ENCODE measurements around the gene TMEM132A.
"Not testable (repeated sequence)": the region's sequence is repeated elsewhere in the genome, so short reads cannot be mapped to it uniquely, and the experiment has no call there.

Gene TMEM132A

DNA sequence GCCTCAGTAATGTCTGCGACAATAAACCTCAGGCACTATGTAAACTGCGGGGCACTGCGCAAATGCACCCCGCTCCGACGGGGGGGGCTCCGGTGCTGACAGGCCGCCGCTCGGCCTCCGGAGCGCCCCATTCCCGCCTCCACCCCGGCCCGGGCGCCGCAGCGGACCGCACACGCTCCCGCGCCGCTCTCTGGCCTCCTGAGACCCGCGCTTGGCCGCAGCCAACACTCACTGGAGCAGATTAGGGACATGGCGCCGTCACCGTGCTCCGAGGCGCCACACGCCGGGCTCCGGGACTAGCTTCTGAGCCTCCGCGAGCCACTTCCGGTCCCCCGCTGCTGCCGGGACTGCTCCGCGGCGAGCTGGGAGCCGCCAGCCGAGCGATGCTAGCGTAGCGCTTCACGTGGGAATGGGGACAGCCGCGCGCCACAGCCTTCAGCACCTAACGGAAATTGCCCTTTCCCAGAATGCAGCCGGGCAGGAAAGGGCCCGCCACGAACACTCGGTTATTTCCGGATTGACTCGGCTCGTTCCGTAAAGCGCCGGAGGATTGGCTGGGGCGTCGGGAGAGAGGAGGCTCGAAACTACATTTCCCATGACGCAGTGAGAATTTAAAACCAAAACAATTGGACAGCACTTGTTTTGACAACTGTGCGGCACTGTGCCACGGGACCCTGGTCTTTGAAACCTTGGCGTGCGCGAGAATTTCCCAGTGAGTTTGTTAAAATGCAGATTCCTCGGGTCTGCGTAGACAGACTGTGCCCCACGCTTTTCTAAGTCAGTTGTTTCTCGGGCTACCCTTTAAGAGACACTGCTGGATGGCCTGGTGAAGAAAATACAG, 17.9 kb upstream of the TMEM132A start, which contains the start of gene PRPF19:
PRPF19 (minus strand) TSS at position 454 of the 841 bp plus-strand sequence; CDS start at position 251, 203 bp downstream.
- peak; percentile 97 for DNase-seq

DNA sequence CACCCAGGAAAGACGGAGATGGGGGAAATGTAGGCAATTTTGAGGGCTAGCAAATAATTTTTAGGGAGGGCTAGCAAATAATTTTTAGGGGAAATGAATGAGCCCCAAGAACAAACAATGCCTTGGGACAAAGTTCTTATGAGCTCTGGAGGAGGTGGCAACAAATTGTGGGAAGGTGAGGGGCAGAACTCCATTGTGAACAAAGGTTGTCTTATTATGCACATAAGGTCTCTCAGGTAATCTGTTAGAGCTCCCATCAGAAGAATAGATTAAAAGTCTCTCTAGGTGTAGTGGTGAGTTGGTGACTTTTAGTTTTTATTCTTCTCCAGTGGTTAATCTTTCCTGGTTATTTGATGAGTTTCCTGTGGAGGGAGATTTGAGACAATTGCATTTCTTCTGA, 15.5 kb upstream of the TMEM132A start:
- no peak for DNase-seq

DNA sequence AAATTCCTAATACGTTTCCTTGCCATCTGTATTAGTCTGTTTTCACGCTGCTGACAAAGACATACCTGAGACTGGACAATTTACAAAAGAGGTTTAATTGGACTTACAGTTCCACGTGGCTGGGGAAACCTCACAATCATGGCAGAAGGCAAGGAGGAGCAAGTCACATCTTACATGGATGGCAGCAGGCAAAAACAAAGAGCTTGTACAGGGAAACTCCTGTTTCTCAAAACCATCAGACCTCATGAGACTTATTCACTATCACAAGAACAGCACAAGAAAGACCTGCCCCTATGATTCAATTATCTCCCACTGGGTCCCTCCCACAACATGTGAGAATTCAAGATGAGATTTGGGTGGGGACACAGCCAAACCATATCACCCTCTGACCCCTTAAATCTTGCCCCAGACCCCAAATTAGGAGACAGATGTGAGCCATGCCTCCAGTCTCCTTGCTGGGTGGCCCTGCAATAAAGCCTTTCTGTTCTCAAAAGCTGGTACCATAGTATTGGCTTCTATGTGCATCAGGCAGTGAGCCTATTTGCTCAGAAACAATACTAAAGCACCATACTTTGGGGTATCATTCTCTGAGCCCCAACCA, 14.5 kb upstream of the TMEM132A start:
- DNase-seq: not testable (repeated sequence)

DNA sequence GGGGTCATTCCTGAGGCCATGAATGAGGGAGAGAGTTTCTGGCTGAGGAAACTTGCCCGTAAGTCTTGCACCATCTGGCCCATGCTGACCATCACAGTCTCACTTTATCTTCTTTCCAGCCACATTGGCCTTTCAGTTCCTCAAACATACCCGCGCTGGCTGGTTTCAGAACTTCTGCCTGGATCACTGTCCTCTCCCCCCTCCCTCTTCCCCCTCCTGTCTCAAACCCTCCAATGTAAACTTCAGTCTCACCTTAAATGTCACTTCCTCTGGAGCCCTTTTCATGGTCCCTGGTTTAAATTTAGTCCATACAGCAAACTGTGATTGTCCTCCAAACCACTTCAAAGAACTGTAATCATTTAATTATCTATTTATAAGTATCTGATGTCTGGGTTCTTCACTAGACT, 14.0 kb upstream of the TMEM132A start:
- DNase-seq: no peak

DNA sequence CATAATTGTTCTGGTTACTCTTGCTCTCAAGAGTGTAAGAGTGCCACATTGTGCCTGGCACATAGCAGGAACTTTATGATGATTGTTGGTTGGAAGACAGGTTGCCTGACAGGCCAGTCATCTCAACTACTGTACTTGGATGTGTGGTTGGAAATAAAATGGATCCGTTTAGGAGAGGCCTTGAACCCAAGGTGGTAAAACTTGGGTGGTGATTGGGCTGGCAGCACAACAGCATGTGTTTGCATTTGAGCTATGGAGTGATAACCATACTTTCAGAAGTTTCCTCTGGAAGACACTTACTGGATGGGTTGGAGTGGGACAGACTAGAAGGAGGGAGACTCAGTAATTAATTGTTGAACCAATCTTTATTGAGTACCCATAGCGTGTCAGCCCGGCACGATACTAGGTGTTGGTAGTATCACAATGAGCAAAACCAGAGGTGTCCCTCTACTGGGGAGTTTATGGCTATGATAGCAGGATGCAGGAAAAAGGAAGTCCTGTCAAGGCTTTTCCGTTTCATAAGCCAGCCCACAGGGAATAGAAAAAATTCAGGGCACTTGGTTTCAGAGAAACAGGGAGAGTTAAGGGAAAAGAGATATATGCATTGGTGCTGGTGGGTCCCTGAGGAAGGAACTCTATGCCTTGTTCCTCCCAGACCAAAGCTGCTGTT, 13.4 kb upstream of the TMEM132A start:
- DNase-seq: no peak

DNA sequence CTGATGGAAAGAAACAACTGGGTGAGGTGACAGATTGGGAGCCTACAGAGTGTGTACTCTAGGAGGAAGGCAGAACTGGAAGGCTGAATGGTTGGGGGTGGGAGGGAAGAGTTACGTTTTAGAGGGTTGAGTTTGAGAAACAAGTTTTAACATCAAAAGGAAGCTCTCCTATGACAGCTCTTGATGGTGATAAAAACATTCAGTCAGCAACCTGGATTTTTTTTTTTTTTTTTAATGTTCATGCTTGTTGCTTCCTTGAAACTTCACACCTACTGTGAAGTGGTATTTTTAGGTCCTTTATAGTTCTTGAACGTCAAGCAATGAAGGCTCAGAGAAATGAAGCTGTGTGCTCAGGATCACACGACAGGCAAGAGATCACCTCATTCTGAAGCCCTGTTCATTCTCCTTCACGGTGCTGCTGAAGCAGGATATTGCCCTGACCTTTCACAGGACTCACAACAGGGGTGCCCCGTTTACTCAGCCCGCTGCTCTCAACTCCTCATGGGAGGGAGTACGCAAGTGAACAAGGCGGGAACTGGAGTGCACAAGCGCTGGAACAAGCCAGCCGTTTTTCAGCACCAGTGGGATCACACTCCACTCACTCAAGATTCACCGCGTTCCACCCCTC, 11.9 kb upstream of the TMEM132A start:
- DNase-seq: no peak

DNA sequence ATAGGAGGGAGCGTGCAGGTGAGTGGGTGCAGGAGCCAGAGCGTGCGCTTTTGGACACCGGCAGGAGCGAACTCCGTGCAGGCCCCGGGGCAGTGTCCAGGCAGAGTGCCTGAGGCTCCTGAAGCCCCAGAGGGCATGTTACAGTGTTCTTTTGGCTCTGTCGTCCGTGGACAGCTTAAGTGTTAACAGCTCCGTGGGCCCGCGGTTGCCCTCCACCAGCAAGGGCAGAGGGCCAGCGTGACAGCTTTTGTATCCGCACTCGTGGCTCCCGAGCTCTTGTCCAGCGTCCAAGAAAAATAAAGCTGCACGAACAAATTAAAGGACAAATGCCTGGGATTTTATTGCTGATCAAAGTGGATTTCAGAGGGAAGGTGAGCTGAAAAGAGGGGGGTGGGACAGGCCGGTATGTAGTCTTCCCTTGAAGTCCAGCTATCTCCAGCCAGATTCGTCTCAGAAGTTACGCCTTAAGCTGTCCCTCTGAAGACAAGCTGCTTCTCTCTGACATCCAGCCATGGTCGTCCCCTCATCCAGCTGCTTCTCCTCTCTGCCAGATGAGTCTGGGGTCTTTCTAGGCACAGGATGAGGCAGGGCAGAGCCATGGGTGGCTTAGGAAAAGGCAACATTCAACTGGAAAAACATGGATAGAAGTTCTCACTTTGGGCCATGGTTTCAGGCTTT, 11.3 kb upstream of the TMEM132A start:
- DNase-seq: no peak

DNA sequence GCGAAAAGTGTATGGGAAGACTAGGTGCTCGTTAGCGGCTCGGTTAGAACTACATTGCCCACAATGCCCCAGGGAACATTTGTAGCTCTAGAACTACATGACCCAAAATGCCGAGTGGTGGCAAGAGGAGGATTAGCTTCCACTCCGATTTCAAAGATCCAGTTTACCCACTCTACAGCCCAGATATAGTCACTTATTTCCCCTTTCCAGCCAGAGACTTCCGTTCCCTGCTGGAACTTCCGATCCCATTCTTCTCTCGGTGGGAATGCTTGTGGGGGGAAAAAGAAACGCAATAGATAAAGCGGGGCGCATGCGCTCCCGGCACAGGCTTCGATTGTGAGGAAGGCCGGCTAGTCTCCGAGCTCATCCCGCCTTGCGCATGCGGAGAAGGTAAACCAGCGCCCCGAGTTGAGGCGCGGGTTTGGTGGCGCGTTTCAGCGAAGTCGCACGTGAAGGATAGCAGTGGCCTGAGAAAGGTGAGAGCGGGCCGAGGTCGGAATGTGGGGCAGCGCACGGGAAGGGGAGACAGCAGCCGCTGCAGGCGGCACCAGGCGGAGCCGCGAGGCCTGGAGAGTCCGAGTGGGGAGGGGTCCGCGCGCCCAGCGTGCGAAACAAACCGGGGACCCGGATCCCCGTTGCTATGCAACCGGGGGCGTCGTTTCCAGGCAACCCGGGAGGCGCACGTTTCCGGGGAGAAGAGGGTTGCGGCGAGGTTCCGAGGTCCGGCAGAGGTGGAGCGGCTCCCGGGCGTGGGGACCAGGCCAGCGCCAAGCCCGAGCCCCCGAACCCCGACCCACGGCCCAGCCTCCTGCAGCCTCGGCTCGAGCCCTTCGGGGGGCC, 10.2 kb upstream of the TMEM132A start, which contains the start of gene TMEM109:
TMEM109 (plus strand) TSS at position 366 of the 840 bp plus-strand sequence. CDS start 5,536 bp downstream, outside the sequence.
- peak; percentile 93 for DNase-seq

DNA sequence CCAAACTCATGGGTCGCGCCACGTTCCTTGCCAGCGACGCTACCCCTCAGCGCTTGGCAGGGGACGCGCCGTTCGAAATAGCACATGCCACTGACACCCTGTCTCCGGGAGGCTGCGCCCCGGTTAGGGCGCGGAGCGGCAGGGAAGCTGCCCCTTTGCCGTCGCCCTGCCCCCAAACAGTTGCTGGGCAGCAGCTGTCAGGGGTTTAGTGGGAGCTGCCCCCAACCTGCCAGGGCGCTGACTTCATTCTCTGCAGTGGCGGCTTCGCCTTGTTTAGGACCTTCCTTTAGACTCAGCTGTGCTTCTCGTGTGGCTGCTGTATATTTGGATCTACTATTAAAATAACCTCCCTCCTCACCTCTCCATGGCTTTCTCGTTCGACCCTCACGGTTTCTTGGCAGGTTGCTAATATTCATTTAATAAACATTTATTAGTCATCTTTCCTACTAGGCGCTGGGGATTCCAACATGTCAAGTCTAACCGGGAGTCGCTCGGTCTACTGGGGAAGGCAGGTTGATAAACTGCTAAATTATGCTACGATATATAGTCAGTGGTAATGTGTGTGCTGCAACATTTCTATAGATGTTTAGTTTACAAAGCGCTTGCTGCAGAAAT, 9.5 kb upstream of the TMEM132A start:
- DNase-seq: peak; percentile 53

DNA sequence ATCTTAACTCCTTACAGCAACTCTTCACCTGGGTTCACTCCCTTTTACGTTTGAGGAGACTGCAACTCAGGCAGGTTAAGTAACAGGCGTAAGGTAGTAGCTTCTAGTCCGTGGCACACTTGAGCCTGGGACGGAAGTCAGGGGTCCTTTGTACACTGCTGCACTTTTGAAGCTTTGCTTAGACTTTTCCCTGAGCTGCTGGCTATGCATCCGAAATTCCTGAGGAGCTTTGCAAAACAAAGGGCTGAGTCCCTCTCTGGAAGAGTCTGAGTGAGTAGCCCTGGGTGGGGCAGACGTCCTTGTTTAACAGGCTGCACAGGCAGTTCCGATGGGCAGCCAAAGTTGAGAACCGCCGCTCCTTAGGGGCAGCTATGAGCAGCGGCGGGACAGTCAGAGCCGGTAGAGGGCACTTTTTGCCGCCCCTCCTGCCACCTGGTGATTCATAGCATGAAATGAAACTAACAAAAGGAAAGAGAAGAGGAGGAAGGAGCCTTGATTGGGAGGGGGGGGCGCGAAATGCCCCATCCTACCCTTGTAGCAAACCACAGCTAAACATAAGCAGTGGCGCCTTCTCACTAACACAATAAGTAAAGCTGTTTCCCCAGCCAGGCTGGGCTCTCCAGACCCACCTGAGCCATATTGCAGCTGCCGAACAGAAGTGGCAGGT, 8.9 kb upstream of the TMEM132A start:
- peak; percentile 84 for DNase-seq

DNA sequence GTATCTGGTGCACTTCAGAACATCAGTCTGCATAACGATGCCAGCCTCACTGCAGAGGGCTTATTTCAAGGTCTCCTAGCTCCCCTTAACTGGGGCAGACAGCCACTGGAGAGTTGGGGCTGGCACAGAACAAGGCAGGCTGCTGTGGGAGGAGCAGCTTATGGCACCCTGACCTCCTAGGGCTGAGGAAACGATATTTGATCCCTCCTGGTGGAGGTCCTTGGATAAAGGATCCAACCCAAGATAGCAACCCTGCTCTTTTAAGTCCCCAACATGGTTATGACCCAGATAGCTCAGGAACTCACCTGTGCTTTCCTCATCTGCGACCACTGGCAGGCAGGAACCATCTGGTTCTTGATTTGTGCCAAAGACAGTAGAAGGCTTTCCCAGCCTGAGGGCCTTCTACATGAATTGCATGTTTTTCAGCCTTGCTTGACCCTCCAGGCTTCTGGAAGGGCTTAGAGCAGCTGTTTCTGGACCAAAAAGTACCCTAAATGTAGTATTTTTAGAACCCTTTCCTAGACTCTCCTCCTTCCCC, 7.5 kb upstream of the TMEM132A start:
- no peak for DNase-seq

DNA sequence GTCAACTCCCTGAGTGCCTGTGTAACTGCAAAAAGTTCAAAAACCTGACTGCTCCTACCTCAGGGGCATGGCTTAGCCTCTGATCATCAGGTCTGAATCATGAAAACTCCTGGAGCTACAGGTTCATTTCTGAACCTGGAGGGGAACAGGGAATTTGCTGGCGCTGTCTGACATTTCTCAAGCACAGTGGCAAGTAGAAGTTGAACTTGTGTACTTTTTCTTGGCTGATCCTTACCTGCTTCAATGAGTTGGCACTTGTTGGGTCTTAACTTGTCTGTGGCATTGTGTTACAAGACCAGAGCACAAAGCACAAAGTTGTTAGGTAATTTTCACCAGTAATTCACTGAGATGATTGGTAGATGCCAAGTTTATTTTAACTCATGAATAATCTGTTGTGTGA, 7.0 kb upstream of the TMEM132A start:
- DNase-seq: no peak

DNA sequence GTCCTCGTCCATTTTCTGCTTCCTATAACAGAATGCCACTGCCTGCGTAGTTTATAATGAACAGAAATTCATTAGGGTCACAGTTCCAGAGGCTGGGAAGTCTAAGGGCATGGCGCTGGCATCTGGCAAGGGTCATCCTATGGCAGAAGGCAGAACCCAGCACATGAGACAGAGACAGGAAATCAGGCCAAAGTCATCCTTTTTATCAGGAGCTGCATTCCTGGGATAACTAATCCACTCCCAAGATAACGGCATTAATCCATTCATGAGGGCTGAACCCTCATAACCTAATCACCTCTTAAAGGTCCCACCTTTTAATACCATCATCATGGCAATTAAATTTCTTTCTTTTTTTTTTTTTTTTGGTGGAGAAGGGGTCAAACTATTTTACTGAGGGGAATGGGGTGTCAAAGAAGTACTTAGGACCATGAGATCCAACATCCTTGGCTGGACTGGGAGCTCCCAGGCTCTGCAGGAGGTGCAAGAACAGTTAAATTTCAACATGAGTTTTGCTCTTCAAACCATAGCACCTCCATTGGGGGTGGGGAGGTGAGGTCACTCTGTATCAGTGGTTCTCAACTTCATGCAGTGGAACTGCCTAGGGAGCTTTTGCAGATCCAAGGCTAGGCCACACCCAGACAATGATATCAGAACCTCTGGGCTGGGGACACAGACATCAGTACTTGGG, 5.9 kb upstream of the TMEM132A start:
- DNase-seq: no peak

DNA sequence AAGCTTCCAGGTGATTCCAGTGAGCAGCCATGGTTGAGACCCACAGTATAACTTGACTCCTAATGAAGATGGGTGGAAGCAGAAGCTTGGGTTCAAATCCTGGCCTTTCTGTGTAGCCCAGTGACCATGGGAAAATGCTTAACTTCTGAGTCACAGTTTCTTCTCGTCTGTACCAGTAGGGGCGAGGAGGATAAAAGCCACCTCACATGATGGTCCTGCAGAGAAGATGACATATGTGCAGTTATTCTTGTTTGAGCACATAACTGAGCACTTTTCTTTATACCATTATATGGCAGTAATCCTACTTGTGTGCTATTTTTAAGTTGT, 5.4 kb upstream of the TMEM132A start:
- DNase-seq: peak; percentile 72

DNA sequence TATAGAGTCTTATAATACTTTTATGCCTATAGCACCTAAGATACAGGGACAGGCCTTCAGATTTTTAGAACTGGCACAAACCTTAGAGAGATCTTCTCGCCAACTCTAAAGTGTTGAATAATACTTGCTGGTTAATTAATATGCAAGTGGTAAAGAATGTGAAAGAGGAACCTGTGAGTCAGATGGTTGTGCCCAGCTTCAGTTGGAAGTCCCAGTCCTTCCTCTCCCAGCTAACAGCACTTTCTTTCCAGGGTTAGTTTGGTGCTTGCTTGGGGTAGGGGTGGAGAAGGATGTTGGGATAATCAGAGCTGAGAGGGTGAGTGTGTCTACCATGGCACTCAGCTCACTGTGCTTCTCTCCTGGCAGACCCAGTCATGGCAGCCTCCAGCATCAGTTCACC, 4.9 kb upstream of the TMEM132A start:
- DNase-seq: no peak

DNA sequence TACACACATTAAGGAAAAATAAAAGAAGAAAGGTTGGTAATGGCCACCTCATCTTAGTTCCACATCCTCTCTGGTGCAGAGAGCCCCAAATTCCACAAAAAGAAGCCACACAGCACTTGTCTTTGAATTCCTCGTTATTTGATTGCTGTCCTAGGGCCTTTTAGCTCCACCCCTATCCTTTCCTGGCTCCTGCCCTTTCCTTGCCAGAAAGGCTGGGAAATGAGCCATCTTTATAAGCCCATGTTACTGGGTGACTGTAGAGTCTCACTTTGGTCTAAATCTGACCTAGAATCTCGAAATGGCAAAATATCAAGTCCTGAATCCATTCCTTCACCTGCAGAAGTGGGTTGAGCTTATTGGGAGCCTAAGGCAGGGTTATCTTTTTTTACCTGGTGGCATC, 4.3 kb upstream of the TMEM132A start:
- DNase-seq: no peak

DNA sequence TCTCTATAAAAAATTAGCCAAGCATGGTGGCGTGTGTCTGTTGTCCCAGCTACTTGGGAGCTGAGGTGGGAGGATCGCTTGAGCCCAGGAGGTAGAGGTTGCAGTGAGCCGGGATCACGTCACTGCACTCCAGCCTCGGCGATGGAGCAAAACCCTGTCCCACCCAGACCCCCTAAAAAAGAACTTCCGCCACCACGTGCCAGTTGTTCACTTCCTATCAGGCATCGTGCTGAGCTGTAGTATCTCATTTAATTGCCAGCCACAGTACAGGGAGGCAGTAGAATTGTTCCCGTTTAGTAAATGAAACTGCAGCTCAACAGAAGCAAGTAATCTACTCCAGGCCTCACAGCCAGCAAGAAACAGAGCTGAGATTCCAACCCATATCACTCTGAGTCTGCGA, 3.0 kb upstream of the TMEM132A start:
- DNase-seq: no peak

DNA sequence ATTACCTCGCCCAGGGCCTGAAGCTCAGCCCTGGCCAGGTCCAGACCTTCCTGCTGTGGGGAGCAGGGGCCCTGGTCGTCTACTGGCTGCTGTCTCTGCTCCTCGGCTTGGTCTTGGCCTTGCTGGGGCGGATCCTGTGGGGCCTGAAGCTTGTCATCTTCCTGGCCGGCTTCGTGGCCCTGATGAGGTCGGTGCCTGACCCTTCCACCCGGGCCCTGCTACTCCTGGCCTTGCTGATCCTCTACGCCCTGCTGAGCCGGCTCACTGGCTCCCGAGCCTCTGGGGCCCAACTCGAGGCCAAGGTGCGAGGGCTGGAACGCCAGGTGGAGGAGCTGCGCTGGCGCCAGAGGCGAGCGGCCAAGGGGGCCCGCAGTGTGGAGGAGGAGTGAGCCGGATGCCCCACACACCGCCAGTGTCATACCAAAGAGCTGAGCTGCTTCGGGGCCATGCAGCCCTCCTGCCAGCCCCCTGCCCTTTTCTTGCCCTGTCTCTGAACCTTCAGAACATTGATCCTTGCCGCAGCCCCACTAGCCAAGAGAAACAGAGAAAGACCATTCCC, 2.4 kb upstream of the TMEM132A start:
- DNase-seq: no peak

DNA sequence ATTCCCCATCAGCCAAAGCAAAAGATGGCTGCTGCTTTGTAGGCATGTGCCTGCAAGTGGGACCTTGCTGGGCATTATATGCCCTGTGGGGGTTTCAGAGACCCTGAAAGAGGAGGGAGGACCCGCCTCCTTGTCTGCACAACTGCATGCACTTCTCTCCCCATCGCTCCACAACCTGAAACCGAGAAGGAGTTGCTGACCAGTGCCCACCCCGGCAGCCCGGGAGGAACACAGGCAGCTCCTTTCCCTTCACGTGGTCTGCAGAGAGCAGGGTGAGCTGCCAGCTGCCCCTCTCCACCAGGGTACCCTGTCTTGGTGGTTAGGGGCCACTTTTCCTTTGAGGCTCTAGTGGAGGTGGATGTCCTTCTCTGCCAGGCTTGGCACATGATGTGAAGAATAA, 1.4 kb upstream of the TMEM132A start:
- no peak for DNase-seq

DNA sequence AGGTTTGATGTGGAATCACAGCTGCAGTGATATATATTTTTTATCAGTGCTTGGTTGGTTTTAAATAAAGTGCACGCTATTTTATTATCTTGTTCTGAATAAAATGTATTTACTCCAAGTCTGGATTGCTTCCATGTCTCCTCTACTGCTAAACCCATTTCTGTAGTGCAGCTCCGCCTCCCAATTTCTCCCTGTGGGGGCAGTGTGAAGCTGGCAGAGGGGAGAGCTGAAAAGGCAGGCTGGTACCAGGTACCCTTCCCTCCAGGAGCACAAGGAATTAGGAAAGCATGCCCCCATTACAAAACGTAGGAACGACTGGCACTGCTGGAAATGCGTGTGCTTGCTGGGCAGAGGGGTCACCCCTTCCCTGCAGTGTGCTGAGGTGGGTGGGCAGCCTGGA, 934 bp upstream of the TMEM132A start:
- DNase-seq: no peak

All from EL (cell line).